ENCODE results near the gene RAPGEF6.
"Not testable (repeated sequence)": the region's sequence is repeated elsewhere in the genome, so short reads cannot be mapped to it uniquely, and the experiment has no call there.

RAPGEF6 gene

GRCh38 chr5:131400585-131400984 lies 234.4 kb downstream of the RAPGEF6 start:
- TF ChIP-seq ESRRG (CRISPR knock-in tag; IDR thresholded peaks at IDR 0.05): no peak
- TF ChIP-seq PPARA (CRISPR knock-in tag; IDR thresholded peaks at IDR 0.05; ENCODE audit: borderline replicate concordance): no peak
- no peak for TF ChIP-seq ZNF70 (CRISPR knock-in tag; IDR thresholded peaks at IDR 0.05)
- no peak for TF ChIP-seq BACH2 (CRISPR knock-in tag; IDR thresholded peaks at IDR 0.05; ENCODE audit: borderline replicate concordance)
- TF ChIP-seq TOX (CRISPR knock-in tag; IDR thresholded peaks at IDR 0.05; ENCODE audit: borderline replicate concordance): no peak
- TF ChIP-seq ZNF565 (CRISPR knock-in tag; conservative IDR thresholded peaks at IDR 0.05; ENCODE audit: low read depth): no peak
- TF ChIP-seq ISL1 (CRISPR knock-in tag; IDR thresholded peaks at IDR 0.05): no peak
- TF ChIP-seq GLIS3 (CRISPR knock-in tag; IDR thresholded peaks at IDR 0.05): no peak
- no peak for TF ChIP-seq TSHZ2 (CRISPR knock-in tag; IDR thresholded peaks at IDR 0.05)
- no peak for TF ChIP-seq ARNTL (CRISPR knock-in tag; IDR thresholded peaks at IDR 0.05; ENCODE audit: borderline replicate concordance, low read depth)
- TF ChIP-seq ZFP30 (CRISPR knock-in tag; IDR thresholded peaks at IDR 0.05): no peak
- TF ChIP-seq ZNF8 (CRISPR knock-in tag; IDR thresholded peaks at IDR 0.05): no peak
- TF ChIP-seq RARB (CRISPR knock-in tag; IDR thresholded peaks at IDR 0.05): no peak
- no peak for TF ChIP-seq OSR1 (CRISPR knock-in tag; IDR thresholded peaks at IDR 0.05)
- no peak for ATAC-seq

DNA sequence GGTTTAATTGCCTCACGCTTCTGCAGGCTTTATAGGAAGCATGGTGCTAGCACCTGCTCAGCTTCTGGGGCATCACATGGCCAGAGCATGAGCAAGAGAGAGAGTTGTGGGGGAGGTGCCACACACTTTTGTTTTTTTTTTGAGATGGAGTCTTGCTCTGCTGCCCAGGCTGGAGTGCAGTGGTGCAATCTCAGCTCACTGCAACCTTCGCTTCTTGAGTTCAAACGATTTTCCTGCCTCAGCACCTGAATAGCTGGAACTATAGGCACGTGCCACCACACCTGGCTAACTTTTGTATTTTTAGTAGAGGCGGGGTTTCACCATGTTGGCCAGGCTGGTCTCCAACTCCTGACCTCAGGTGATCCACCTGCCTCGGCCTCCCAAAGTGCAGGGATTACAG lies 236.0 kb downstream of the RAPGEF6 start:
- ATAC-seq: not testable (repeated sequence)

DNA sequence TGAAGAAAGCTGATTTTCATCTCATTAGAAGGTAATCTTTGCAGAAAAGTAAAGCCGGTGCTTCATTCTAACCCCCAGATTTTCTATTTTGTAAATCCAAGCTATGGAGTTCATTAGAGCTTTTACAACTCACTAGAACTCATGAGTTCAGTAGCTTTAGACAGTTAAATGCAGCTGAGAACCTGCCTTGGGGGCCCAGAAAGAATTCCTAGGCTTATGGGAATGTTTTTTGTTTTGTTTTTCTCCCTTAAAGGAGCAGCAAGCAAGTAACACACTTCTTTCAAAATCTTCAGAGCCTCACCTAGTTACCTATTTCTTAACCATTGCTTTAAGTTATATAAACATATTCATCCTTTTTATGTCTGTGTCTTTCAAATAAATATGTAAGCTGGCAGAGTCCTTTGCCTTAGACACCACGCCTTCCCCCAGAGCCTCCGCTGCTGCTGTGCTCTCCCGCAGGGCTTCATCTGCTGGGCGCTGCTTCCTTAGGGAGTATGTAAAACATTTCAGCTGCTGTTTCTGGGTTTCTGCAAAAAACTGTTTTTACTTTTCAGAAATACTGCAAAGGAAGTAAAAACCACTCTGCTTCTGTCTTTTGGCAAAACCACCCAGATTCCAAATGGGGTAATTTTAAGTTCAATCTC lies 238.3 kb downstream of the RAPGEF6 start:
- TF ChIP-seq TOX (CRISPR knock-in tag; IDR thresholded peaks at IDR 0.05; ENCODE audit: borderline replicate concordance) (no peak), ZNF8 (CRISPR knock-in tag; IDR thresholded peaks at IDR 0.05) (no peak), CSDC2 (CRISPR knock-in tag; IDR thresholded peaks at IDR 0.05) (no peak), SNAI2 (CRISPR knock-in tag; IDR thresholded peaks at IDR 0.05) (no peak), ESRRG (CRISPR knock-in tag; IDR thresholded peaks at IDR 0.05) (no peak), ZNF70 (CRISPR knock-in tag; IDR thresholded peaks at IDR 0.05) (no peak), ARNTL (CRISPR knock-in tag; IDR thresholded peaks at IDR 0.05; ENCODE audit: borderline replicate concordance, low read depth) (no peak), TCF4 (CRISPR knock-in tag; IDR thresholded peaks at IDR 0.05; ENCODE audit: borderline replicate concordance) (no peak), ZFP3 (CRISPR knock-in tag; IDR thresholded peaks at IDR 0.05) (no peak), ZFP30 (CRISPR knock-in tag; IDR thresholded peaks at IDR 0.05) (no peak), ZNF565 (CRISPR knock-in tag; conservative IDR thresholded peaks at IDR 0.05; ENCODE audit: low read depth) (no peak), ZC3H10 (CRISPR knock-in tag; IDR thresholded peaks at IDR 0.05) (no peak), RARB (CRISPR knock-in tag; IDR thresholded peaks at IDR 0.05) (no peak), OSR1 (CRISPR knock-in tag; IDR thresholded peaks at IDR 0.05) (no peak), CREB5 (CRISPR knock-in tag; IDR thresholded peaks at IDR 0.05; ENCODE audit: low read depth) (no peak), ISL1 (CRISPR knock-in tag; IDR thresholded peaks at IDR 0.05) (no peak), TSHZ2 (CRISPR knock-in tag; IDR thresholded peaks at IDR 0.05) (no peak)
- TF ChIP-seq, protein P1, sequence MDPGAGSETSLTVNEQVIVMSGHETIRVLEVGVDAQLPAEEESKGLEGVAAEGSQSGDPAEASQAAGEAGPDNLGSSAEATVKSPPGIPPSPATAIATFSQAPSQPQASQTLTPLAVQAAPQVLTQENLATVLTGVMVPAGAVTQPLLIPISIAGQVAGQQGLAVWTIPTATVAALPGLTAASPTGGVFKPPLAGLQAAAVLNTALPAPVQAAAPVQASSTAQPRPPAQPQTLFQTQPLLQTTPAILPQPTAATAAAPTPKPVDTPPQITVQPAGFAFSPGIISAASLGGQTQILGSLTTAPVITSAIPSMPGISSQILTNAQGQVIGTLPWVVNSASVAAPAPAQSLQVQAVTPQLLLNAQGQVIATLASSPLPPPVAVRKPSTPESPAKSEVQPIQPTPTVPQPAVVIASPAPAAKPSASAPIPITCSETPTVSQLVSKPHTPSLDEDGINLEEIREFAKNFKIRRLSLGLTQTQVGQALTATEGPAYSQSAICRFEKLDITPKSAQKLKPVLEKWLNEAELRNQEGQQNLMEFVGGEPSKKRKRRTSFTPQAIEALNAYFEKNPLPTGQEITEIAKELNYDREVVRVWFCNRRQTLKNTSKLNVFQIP (CRISPR knock-in tag; IDR thresholded peaks at IDR 0.05; ENCODE audit: borderline replicate concordance, low read depth): no peak
- no peak for ATAC-seq
